ENCODE data around the gene ST6GAL1. TPM values are rescaled to one million over a fixed set of nuclear protein-coding genes. Genes with fewer than 3 reads are reported as not detected.

Gene ST6GAL1
- total and polyA plus RNA-seq, 2 of the 4 experiments (the other 2 are of a cell fraction) = 1.4 to 2.9 TPM

GRCh38 chr3:186929685-186930084 is 641 bp upstream of the ST6GAL1 start:
- peak overlapping the region; percentile 53; the same call in 1 of the 2 replicates for H3K4me3 ChIP-seq (ENCODE audit: insufficient read depth, low read depth, low read length)
- TF ChIP-seq NFE2L2 (IDR thresholded peaks at IDR 0.05; ENCODE audit: low read depth, low read length) = no peak
- TF ChIP-seq MXI1 (IDR thresholded peaks at IDR 0.05; ENCODE audit: borderline replicate concordance, low read depth, low read length) = no peak
- TF ChIP-seq CEBPB (IDR thresholded peaks at IDR 0.05; ENCODE audit: low read depth, low read length) = no peak
- no peak for TF ChIP-seq CTCF (conservative IDR thresholded peaks at IDR 0.05; ENCODE audit: low read depth, low read length)
- no peak for TF ChIP-seq RCOR1 (IDR thresholded peaks at IDR 0.05; ENCODE audit: insufficient replicate concordance, low read length)
- no peak for TF ChIP-seq RFX5 (IDR thresholded peaks at IDR 0.05; ENCODE audit: low read depth, low read length)
- no peak for TF ChIP-seq POLR2A (IDR thresholded peaks at IDR 0.05; ENCODE audit: low read depth, low read length)
- TF ChIP-seq SMC3 (IDR thresholded peaks at IDR 0.05; ENCODE audit: low read depth, low read length) = no peak
- TF ChIP-seq MAZ (IDR thresholded peaks at IDR 0.05; ENCODE audit: borderline replicate concordance, low read depth, low read length) = no peak
- dilution Hi-C loops (cut with HindIII; ENCODE audit: low sequenced_read_pairs, unreplicated experiment) (no loop called here), in situ Hi-C loops (cut with MboI; ENCODE audit: low sequenced_read_pairs) (no loop called here), intact Hi-C loops (cut with micrococcal nuclease) (loop anchor here (2.0 kb wide), 1 partner anchor 103 kb away; no protein-coding TSS in a partner anchor)
- no peak overlapping the region for H3K27ac ChIP-seq (ENCODE audit: insufficient read depth, low read length)
- H3K9ac ChIP-seq (ENCODE audit: low read depth, low read length) = no peak overlapping the region
- no peak overlapping the region for H2BK20ac ChIP-seq (ENCODE audit: low read depth, low read length)
- POLR2A ChIA-PET (ENCODE audit: unreplicated experiment) = no interaction called here
- H2AK5ac ChIP-seq (ENCODE audit: low read depth, low read length) = no peak overlapping the region
- CTCF ChIA-PET = no interaction called here
- H2AFZ ChIP-seq (replicated peaks; ENCODE audit: low read length, poor library complexity) = peak overlapping the region; percentile 94
- H2BK5ac ChIP-seq (ENCODE audit: low read depth, low read length, poor library complexity, severe bottlenecking) = no peak overlapping the region
- no peak overlapping the region for H3K4ac ChIP-seq (ENCODE audit: low read depth, low read length)
- H3K27me3 ChIP-seq (ENCODE audit: control insufficient read depth, insufficient read depth, low read length) = peaks cover 19% of the 10 kb centered on the region
- DNase-seq = no peak
- H3K4me2 ChIP-seq (ENCODE audit: low read depth, low read length) = peak overlapping the region; percentile 83; the same call in 1 of the 2 replicates
- no peak for ATAC-seq (ENCODE audit: low read depth)
- H2BK15ac ChIP-seq (ENCODE audit: low read depth, low read length) = no peak overlapping the region
- no peaks in the 10 kb centered on the region for H3K9me1 ChIP-seq (ENCODE audit: insufficient read depth, low read length)
- no peaks in the 10 kb centered on the region for H3K79me1 ChIP-seq (ENCODE audit: low read depth in 1 of 2, low read length in 2 of 2)
- WGBS, 2 experiments (ENCODE audit: extremely low coverage in 2 of 2, insufficient read length in 1 of 2) = no CpG with 5 or more reads among the region's 12 CpGs
- no peak overlapping the region for H2AK9ac ChIP-seq (replicated peaks; ENCODE audit: low read depth, low read length, poor library complexity)
- H3K36me3 ChIP-seq (ENCODE audit: control insufficient read depth, insufficient read depth, low read length) = no peaks in the 10 kb centered on the region
- H3K56ac ChIP-seq (ENCODE audit: extremely low read depth, insufficient read depth, low read length) = no peak overlapping the region
- H3K14ac ChIP-seq (replicated peaks; ENCODE audit: low read depth, low read length) = no peak overlapping the region
- H3K9me3 ChIP-seq (ENCODE audit: control insufficient read depth, insufficient read depth, low read length) = no peaks in the 10 kb centered on the region
- no peak overlapping the region for H2BK120ac ChIP-seq (ENCODE audit: low read depth, low read length)
- no peaks in the 10 kb centered on the region; the same call in 1 of the 2 replicates for H3K4me1 ChIP-seq (ENCODE audit: control insufficient read depth, insufficient read depth, low read length)
- H4K5ac ChIP-seq (ENCODE audit: low read depth, low read length) = no peak overlapping the region
- no TSS peak for BruUV-seq (replicated peaks)
- peak overlapping the region; percentile 31; the same call in 1 of the 2 replicates for H3K23ac ChIP-seq (ENCODE audit: low read depth, low read length)
- H4K20me1 ChIP-seq (ENCODE audit: insufficient read depth, low read length) = no peaks in the 10 kb centered on the region; the same call in 1 of the 2 replicates
- H4K91ac ChIP-seq (ENCODE audit: insufficient read depth, low read depth, low read length) = no peak overlapping the region
- no peak overlapping the region for H3K18ac ChIP-seq (ENCODE audit: low read depth, low read length)
- no peak overlapping the region for H4K8ac ChIP-seq (ENCODE audit: low read depth in 2 of 2, low read length in 2 of 2)
